IPS-18c (cell line): Measurements from ENCODE around the gene ZNF184.

ENCODE experiments used
- H3K4me3 ChIP-seq: 2 replicates; pipeline ENCODE4 v1.7.0; 2013; ENCODE audit warnings: low read depth, mild to moderate bottlenecking, low read length, moderate library complexity; ENCODE audit not compliant: insufficient read depth
- H3K9me3 ChIP-seq: one replicate; pipeline ENCODE4 v1.6.1; 2013; ENCODE audit warnings: mild to moderate bottlenecking, low read length, moderate library complexity; ENCODE audit not compliant: control insufficient read depth, insufficient read depth

ZNF184 gene

GRCh38 chr6:27472617-27473400 is at the start of gene ZNF184:
Gene ZNF184, minus strand, starts transcription at chr6:27473105. Its CDS starts 811 bp downstream, at chr6:27472294.
- H3K9me3 ChIP-seq, result no peaks in the 10 kb centered on the region
- H3K4me3 ChIP-seq, result peak within 1 kb of the TSS; percentile 86

DNA sequence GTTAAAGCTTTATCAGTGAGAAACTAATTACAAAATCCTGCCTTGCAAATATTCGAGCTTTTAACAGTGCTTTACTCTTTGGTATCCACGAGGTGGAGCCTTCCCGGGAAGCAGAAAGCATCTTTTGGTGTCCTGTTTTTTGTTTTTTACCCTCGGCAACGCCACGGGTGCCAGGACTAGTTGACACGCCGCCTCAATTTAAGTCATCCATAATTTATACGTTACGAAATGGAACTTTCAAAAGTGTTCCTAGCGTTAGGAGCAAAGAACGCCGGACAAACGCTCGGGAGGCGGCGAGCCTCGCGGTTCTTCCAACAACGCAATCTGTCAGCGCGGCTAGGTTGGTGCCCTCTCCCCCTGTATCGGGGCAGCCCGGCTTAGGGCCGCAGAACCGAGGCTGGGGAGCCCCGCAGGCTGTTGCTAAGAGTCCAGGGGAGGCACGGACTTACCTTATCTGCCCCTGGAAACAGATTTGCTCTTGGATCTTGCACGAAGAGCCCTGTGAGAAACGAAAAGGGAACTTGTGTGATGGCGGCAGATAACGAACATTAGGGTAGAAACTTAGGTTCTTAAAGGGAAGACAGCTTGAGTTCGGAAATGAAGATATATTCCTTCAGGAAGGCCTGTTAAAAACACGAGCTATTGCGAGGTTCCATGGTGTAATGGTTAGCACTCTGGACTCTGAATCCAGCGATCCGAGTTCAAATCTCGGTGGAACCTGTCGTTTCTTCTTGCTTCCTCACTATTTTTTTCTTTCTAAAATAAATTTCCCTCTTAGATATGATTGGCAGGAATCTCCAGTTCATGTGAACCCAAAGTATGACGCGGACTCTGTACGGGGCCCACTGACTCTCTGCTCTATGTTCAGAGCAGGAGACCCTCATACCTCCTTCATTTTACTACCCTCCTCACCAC is 46.2 kb upstream of the ZNF184 start:
- H3K9me3 ChIP-seq, result no peaks in the 10 kb centered on the region
- peak overlapping the region; percentile 90 for H3K4me3 ChIP-seq

DNA sequence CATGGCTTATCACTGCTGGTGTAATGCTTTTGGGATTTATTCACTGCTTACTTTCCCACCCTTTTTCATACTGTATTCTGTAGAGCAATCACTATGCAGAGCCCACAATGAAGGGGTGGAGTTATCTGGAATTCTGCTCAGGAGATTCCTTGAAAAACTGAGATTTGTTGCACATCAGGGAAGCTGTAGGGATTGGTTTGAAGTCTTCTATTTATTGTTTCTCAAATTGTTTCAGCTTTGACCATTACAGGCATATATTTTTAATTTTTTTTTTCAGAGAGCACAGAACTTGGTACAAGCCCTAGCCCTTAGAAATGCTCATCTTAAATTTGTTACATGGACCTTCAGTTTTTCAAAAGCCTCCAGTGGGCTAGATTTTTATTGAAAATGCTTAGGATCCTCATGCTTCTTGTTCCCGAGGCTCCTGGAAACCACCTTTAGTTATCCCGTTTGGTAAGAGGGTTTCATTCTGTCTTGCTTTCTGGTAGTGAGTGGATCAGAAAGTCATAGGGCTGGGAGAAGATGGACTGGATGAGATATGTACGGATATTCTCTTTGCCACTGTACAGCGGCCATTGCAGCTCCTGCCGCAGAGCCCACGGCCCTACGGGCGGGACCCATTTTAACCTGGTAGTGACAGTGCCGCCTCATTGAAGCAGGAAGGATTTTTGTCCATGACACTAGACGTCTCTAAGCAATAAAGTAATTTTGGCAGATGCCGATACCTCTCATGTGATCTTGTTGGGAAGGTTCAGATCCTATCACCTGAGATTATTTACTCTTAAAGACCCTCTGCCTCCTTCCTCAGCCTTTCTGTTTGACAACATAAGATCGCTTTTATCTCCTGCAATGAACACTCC is 45.3 kb upstream of the ZNF184 start:
- no peaks in the 10 kb centered on the region for H3K9me3 ChIP-seq
- H3K4me3 ChIP-seq, result peak overlapping the region; percentile 90; the same call in 1 of the 2 replicates

- H3K9me3 ChIP-seq, result no peaks in the 10 kb centered on the region
- H3K4me3 ChIP-seq, result no peak overlapping the region
These were observed 44.3 kb upstream of the ZNF184 start for GRCh38 chr6:27517238-27517637.

DNA sequence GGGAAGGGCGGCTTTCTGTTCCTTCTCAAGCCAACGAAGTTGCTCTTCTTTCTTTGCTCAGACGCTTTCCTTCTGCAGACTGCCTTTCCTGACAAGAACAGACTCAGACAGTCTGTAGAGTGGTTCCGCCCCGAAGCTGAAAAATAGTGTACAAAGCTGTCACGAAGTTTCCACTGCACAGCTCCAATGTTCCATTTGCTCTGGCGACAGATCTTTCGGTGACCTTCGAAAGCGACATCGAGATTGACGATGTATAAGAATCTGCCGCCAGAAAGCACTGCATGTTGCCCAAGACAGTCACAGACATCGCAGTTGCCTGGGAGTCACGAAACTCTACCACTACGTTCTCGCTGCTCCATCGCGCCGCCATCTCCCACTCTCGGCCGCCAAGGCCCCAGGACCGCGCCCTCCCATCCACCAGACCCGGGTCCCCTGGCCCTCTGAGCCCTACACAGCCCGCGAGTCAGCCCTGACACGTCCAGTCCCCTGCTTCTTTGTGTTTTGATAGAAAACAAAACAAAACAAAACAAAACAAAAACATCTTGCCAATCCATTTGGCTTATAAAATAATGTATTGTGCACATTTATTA is 42.1 kb upstream of the ZNF184 start:
- Histone ChIP-seq H3K4me3 (no peak overlapping the region), H3K9me3 (no peaks in the 10 kb centered on the region)

DNA sequence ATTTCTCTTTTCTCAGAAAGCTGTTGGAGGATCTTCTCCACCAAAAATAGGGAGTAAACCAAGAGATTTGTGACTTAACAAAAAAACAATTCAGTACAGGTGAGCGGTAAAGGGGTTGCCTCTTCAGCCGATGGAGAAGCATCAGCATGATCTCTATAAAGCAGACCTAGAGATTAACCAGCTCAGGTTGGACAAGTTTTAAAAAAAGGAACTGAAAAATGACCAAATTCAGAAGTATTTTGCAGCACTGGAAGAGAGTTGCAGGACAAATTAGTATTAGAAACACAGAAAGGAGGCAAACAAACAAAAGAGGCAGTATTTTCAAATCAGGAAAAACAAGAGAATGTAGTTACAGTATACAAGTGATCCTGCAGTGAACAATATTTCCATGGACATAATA is 39.6 kb upstream of the ZNF184 start:
- Histone ChIP-seq H3K4me3 (no peak overlapping the region), H3K9me3 (no peaks in the 10 kb centered on the region)

DNA sequence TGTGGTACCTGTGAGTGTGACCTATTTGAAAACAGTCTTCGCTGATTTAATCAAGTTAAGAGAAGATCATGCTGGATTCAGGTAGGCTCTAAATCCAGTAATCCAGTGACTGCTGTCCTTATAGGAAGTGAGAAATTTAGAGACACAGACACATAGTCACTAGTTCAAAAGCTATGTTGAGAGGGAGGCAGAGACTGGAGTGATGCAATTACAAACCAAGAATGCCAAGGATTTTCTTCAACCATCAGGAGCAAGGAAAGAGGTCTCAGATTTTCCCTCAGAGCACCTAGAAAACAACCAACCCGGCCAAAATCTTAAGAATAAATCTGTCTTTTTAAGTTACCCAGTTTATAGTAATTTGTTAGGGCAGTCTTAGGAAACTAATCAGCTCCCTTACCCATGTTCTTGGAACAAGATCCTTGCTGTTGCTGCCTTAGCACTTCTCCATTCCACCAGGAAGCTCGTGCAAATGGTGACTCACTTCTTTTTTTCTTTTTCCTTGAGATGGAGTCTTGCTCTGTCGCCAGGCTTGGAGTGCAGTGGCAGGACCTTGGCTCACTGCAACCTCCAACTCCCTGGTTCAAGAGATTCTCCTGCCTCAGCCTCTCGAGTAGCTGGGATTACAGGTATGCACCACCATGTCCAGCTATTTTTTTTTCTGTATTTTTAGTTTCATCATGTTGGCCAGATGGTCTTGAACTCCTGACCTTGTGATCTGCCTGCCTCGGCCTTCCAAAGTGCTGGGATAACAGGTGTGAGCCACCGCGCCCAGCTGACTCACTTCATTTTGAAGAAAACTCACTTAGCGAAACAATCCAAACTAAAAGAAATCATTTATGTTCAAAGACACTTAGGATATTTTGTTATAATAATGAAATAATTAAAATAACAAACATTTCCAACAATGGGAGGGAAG is 34.4 kb upstream of the ZNF184 start:
- H3K4me3 ChIP-seq, result no peak overlapping the region
- H3K9me3 ChIP-seq, result no peaks in the 10 kb centered on the region

GRCh38 chr6:27505209-27506027 is 32.5 kb upstream of the ZNF184 start:
- no peak overlapping the region for H3K4me3 ChIP-seq
- no peaks in the 10 kb centered on the region for H3K9me3 ChIP-seq

DNA sequence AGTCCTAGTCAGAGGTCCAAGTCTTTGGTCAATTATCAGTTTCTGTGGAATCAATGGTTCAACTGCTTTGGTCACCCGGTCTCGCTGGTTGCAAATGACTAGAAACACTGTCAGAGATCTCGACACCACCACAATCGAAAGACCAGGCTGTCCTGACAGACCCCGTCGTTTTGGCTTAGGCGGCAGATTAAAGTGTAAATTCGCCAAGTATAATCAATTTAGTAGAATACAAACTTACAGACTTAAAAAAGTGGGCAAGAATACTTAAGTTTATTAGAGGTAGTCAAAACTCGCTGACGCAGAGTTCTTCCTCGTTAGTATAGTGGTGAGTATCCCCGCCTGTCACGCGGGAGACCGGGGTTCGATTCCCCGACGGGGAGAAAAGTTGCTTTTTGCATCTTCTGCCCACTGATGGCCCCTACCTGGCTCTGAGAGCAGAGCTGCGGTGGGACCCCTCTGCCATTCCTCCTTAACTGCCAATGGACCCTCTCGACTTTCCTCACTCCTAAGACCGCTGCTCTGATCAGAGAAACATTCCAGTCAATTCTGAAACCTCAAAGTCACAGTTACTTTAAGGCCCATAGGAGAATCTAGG is 30.6 kb upstream of the ZNF184 start:
- Histone ChIP-seq H3K4me3 (peak overlapping the region; percentile 85), H3K9me3 (no peaks in the 10 kb centered on the region)

GRCh38 chr6:27502508-27503435 is 29.9 kb upstream of the ZNF184 start:
- peak overlapping the region; percentile 85 for H3K4me3 ChIP-seq
- no peaks in the 10 kb centered on the region for H3K9me3 ChIP-seq

DNA sequence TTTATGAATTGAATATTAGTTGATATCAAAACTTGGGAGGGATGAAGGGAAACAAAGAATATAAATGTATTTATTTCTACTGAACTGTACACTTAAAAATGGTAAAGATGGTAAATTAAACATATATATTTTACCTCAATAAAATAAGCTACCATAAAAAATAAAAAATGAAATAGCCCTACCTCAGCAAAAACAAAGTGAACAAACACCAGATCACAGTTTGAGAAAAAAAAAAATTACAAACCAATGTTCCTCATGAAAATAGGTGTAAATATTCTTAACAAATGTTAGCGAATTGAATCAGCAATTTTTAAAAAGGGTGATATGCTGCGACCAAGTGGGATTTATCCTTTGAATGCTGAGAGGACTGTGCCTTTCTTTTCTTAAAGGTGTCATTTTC is 28.3 kb upstream of the ZNF184 start:
- Histone ChIP-seq H3K4me3 (no peak overlapping the region), H3K9me3 (no peaks in the 10 kb centered on the region)

DNA sequence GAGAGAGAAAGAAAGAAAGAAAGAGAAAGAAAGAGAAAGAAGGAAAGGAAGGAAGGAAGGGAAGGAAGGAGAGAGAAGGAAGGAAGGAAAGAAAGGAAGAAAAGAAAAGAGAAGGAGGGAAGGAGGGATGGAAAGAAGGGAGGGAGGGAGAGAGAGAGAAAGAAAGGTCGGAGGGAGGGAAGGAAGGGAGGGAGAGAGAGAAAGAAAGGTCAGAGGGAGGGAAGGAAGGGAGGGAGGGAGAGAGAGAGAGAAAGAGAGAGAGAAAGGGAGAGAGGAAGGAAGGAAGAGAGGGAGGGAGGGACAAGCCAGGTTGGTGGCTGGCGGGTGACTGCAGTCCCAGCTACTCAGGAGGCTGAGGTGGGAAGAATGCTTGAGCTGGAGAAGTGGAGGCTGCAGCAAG is 27.3 kb upstream of the ZNF184 start:
- no peak overlapping the region; the same call in 1 of the 2 replicates for H3K4me3 ChIP-seq

DNA sequence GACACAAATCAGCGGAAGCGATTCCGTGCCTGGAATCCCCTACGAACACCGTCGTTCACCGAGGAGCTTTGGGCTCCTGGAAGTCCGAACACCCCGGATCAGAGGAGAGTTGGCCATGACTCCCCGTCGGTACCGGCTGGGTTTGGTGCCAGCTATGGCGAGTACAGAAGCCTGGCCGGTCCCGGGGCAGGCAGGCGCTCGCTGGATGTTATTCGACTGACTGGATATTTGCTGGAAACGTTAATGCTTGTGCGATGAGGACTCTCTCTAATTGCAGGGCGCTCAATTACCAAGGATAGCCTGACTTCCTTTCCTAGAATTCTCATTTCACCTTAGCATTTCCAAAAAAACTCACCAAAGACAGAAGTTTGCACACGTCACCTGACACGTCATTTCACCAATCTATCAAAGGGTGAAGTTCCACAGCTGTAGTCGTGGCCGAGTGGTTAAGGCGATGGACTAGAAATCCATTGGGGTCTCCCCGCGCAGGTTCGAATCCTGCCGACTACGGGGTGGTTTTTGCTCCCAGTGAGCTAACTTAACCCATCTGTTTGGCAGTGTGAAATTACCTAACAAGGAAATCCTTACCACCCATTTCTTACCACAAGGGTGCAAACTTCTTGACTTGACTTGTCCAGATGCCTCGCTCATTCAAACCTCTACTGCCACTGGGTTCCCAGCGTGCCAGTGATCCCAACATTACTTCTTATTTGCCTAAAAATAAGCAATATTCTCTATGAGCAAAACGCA is 22.7 kb upstream of the ZNF184 start:
- H3K4me3 ChIP-seq, result peak overlapping the region; percentile 79
- no peaks in the 10 kb centered on the region for H3K9me3 ChIP-seq

More for the DNA sequence above, 27.3 kb upstream of the ZNF184 start:
- H3K9me3 ChIP-seq, result no peaks in the 10 kb centered on the region
